ENCODE measurements around the gene HAPLN1.

GRCh38 chr5:83639911-83640310, 80.7 kb downstream of the HAPLN1 start:
- TF ChIP-seq CTCF (IDR thresholded peaks at IDR 0.05) (no peak), POLR2A (IDR thresholded peaks at IDR 0.05) (no peak)

Measured in right lobe of liver (tissue), 4 donors.